Kidney epithelial cell (primary cell): ENCODE results near the gene FOXO6. TPM values are rescaled to one million over a fixed set of nuclear protein-coding genes. Genes with fewer than 3 reads are reported as not detected.

Experiments used
- DNase-seq: peaks from one replicate; pipeline ENCODE4 v3.0.0-alpha.2; 2010; ENCODE audit warnings: low read depth
- H3K27me3 ChIP-seq: 2 replicates; pipeline ENCODE4 v1.6.0; 2011; ENCODE audit warnings: low read length; ENCODE audit not compliant: control insufficient read depth, insufficient read depth
- H3K36me3 ChIP-seq: 2 replicates; pipeline ENCODE4 v1.5.1; 2011; ENCODE audit warnings: low read length; ENCODE audit not compliant: control insufficient read depth, insufficient read depth
- H3K4me3 ChIP-seq: 2 replicates; pipeline ENCODE4 v1.5.1; 2011; ENCODE audit warnings: low read depth, mild to moderate bottlenecking, control low read depth, low read length
- total RNA-seq: library from RNA; depleted of rRNA; stranded (reverse); fragments of >200 nt; gene quantifications from 2 replicates; pipeline ENCODE4 v1.2.3, GENCODE V29; 2015
- TF ChIP-seq, protein P1 (sequence below): IDR thresholded peaks from 2 replicates; pipeline ENCODE4 v1.5.1; 2011; ENCODE audit warnings: mild to moderate bottlenecking, moderate library complexity, low read length, control low read depth, inconsistent platforms; ENCODE audit not compliant: insufficient read depth, poor library complexity, severe bottlenecking

The FOXO6 gene
- total RNA-seq, 1 donor from 2014 or later = 0.67 TPM

- Histone ChIP-seq H3K27me3 (peaks cover 48% of the 10 kb centered on the region), H3K36me3 (no peaks in the 10 kb centered on the region), H3K4me3 (no peak overlapping the region)
- TF ChIP-seq, protein P1, sequence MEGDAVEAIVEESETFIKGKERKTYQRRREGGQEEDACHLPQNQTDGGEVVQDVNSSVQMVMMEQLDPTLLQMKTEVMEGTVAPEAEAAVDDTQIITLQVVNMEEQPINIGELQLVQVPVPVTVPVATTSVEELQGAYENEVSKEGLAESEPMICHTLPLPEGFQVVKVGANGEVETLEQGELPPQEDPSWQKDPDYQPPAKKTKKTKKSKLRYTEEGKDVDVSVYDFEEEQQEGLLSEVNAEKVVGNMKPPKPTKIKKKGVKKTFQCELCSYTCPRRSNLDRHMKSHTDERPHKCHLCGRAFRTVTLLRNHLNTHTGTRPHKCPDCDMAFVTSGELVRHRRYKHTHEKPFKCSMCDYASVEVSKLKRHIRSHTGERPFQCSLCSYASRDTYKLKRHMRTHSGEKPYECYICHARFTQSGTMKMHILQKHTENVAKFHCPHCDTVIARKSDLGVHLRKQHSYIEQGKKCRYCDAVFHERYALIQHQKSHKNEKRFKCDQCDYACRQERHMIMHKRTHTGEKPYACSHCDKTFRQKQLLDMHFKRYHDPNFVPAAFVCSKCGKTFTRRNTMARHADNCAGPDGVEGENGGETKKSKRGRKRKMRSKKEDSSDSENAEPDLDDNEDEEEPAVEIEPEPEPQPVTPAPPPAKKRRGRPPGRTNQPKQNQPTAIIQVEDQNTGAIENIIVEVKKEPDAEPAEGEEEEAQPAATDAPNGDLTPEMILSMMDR = peak; percentile 27
- no peak for DNase-seq
These were observed 34.0 kb downstream of the FOXO6 start for GRCh38 chr1:41394959-41395956.

DNA sequence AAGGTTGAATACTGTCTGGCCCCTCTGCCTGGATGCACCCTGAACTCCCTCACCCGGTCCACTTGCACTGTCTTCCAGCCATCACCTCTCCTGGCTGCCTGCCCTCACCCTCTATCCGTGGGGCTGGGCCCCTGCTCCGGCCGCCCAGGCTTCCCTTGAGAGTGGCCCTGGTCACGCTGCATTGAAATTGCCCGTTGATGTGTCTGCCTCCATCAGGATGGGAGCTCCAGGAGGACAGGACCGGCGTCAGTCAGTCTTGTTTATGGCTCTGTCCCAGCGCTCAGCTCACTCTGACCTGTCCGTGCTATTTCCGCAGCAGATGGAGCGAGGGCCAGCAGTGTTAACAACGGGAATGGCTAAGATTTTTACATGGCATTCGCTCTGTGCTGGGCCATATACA, 34.9 kb downstream of the FOXO6 start:
- TF ChIP-seq, protein P1 = no peak
- Histone ChIP-seq H3K4me3 (no peak overlapping the region), H3K27me3 (peaks cover 43% of the 10 kb centered on the region), H3K36me3 (no peaks in the 10 kb centered on the region)
- no peak for DNase-seq

DNA sequence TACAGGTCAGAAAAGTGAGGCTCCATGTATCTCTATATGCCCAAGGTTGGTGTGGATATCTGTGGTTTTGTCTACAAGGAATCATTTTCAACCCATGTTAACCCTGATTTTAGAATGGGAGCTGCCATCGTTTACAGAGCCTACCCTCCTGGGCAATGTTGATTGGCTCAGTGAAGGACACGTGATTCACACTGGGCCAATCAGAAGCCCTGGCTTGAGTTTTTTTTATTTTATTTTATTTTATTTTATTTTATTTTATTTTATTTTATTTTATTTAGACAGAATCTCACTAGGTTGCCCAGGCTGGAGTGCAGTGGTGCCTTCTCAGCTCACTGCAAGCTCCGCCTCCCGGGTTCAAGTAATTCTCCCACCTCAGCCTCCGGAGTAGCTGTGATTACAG, 35.8 kb downstream of the FOXO6 start:
- peaks cover 36% of the 10 kb centered on the region for H3K27me3 ChIP-seq
- TF ChIP-seq, protein P1 = no peak
- H3K4me3 ChIP-seq = no peak overlapping the region
- DNase-seq = no peak
- H3K36me3 ChIP-seq = no peaks in the 10 kb centered on the region

DNA sequence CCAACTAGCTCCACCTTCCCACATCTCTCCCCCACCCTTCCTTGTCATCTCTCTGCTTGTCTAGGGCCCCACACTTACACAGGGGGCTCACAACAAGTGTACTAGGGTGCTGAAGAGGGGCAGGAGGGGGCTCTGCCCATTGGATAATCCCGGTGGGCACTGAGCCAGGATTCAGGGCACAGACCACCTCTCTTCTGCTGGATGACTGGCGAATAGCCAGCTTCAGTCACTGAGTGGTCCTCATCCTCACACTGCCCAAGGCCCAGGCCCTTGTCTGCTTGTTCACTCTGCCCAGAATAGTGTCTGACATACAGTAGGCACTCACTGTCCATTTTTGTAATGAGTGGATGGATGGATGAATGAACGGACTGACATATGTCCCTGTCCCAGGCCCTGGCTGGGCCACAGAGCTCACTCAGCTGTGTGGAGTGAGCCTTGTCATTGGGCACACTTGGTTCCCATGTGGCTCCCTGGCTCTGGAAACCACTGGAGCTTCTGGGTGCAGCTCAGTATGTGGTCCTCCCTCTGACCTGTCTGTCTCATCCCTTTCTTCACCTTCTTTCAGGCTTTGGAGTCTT, 36.6 kb downstream of the FOXO6 start:
- no peak for DNase-seq
- Histone ChIP-seq H3K27me3 (peaks cover 36% of the 10 kb centered on the region), H3K4me3 (no peak overlapping the region), H3K36me3 (no peaks in the 10 kb centered on the region)
- TF ChIP-seq, protein P1 = no peak

DNA sequence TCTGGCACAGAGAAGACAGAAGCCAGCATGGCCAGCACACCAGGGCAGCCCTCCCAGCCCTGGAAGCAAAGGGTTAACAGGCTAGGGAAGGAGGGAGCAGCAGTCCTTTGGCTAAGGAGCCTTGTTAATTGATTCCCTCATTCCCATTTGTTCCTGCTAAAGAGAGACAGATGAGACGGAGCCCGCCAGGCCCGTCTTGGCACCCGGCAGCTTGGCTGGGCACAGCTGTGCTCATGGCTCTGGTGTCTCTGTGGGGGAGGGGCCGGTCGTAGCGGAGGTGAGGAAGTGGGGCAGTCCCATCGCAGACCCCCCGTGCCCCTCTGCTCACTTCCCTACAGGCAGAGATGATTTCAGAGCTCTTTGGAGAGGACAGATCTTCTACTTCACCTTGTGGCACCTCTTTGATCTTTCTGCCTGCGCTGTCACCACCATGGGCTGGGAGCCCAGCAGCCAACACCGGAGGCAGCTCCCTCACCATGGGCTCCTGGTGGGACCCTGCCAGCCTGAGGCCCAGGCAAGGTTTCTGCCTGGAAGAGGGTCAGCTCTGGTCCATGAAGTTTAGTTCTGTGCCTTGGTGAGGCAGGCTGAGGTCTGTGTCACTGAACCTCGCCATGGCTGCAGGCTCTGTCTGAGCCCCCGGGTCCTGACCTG, 38.0 kb downstream of the FOXO6 start:
- no peak for DNase-seq
- Histone ChIP-seq H3K4me3 (no peak overlapping the region), H3K27me3 (peaks cover 30% of the 10 kb centered on the region), H3K36me3 (no peaks in the 10 kb centered on the region)
- TF ChIP-seq, protein P1 = no peak
